Astrocyte (in vitro differentiated cells and primary cell): Measurements from ENCODE around the gene ZFHX3.

Experiments used
- EZH2 ChIP-seq: IDR thresholded peaks from 2 replicates; pipeline ENCODE4 v1.6.1; 2012; ENCODE audit warnings: mild to moderate bottlenecking, low read length, inconsistent platforms; ENCODE audit not compliant: insufficient read depth
- TF ChIP-seq, protein P1 (sequence below): IDR thresholded peaks from 2 replicates; pipeline ENCODE4 v1.5.1; 2011; ENCODE audit warnings: low read depth, mild to moderate bottlenecking, inconsistent platforms, low read length, moderate library complexity; ENCODE audit not compliant: insufficient read depth

- TF ChIP-seq, protein P1, sequence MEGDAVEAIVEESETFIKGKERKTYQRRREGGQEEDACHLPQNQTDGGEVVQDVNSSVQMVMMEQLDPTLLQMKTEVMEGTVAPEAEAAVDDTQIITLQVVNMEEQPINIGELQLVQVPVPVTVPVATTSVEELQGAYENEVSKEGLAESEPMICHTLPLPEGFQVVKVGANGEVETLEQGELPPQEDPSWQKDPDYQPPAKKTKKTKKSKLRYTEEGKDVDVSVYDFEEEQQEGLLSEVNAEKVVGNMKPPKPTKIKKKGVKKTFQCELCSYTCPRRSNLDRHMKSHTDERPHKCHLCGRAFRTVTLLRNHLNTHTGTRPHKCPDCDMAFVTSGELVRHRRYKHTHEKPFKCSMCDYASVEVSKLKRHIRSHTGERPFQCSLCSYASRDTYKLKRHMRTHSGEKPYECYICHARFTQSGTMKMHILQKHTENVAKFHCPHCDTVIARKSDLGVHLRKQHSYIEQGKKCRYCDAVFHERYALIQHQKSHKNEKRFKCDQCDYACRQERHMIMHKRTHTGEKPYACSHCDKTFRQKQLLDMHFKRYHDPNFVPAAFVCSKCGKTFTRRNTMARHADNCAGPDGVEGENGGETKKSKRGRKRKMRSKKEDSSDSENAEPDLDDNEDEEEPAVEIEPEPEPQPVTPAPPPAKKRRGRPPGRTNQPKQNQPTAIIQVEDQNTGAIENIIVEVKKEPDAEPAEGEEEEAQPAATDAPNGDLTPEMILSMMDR, result no peak
- no peak for TF ChIP-seq EZH2
Observed at GRCh38 chr16:72979974-72980373, 68.0 kb downstream of the ZFHX3 start.
